ENCODE measurements around the gene FGF13. TPM values are rescaled to one million over a fixed set of nuclear protein-coding genes. Genes with fewer than 3 reads are reported as not detected.

FGF13 gene
- total RNA-seq, 1 experiment from 2014 or later = 17.1 TPM

DNA sequence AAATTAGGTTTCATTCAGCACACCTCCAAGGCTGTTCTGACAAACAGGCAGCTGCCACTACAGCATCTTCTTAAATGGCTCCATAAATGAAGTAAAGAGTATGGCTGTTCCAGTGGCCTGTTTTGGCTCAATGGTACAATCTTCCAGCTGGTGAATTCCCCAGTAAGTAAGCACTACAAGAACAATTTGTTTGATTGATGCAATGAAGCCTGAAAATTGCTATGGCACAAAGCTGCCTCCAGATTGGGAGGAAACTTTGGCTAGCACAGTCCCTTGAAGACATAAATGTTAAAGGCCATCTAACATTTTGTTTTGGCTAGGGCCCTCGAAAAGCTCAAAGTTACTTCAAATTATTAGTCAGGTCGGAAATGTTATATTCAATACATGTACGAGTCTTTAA lies 47.5 kb downstream of the FGF13 start:
- Histone ChIP-seq H3K79me1 (ENCODE audit: insufficient read depth, low read depth, low read length, poor library complexity, severe bottlenecking) (no peaks in the 10 kb centered on the region), H3K27ac (ENCODE audit: insufficient read length, low read depth, low read length) (no peak overlapping the region), H3K79me2 (ENCODE audit: insufficient read depth, low read length) (no peaks in the 10 kb centered on the region), H3K9ac (ENCODE audit: extremely low read depth, insufficient read length, low read length) (no peak overlapping the region), H4K91ac (ENCODE audit: insufficient read length, low read depth, low read length) (no peak overlapping the region), H3K23me2 (ENCODE audit: insufficient read length, low read depth, low read length, poor library complexity, severe bottlenecking) (no peaks in the 10 kb centered on the region), H3K9me3 (ENCODE audit: control insufficient read depth, low read depth, low read length) (no peaks in the 10 kb centered on the region), H3K4me2 (ENCODE audit: insufficient read depth, insufficient read length, low read length) (no peak overlapping the region), H3K27me3 (ENCODE audit: insufficient read depth, low read length) (no peaks in the 10 kb centered on the region), H4K20me1 (ENCODE audit: control insufficient read depth, insufficient read depth, insufficient read length) (no peaks in the 10 kb centered on the region), H2BK20ac (ENCODE audit: low read depth, low read length, poor library complexity, severe bottlenecking) (no peak overlapping the region), H4K5ac (ENCODE audit: insufficient read length, low read depth, low read length) (no peak overlapping the region), H3K56ac (ENCODE audit: insufficient read length, low read depth, low read length) (no peak overlapping the region), H3K4me1 (ENCODE audit: insufficient read depth, low read length) (no peaks in the 10 kb centered on the region; the same call in 1 of the 2 replicates), H3K4ac (ENCODE audit: low read depth, low read length) (no peak overlapping the region), H2AK5ac (ENCODE audit: insufficient read length, low read length) (no peak overlapping the region), H2BK12ac (ENCODE audit: insufficient read length, low read depth, low read length) (no peak overlapping the region), H3K14ac (ENCODE audit: insufficient read depth, low read length) (no peak overlapping the region), H2BK120ac (ENCODE audit: low read depth, low read length, poor library complexity, severe bottlenecking) (no peak overlapping the region), H2BK15ac (ENCODE audit: low read depth, low read length) (no peak overlapping the region), H3K23ac (ENCODE audit: insufficient read length, low read depth, low read length) (no peak overlapping the region), H2BK5ac (ENCODE audit: insufficient read length, low read length) (no peak overlapping the region), H4K8ac (replicated peaks; ENCODE audit: insufficient read length, low read depth, low read length) (no peak overlapping the region), H3T11ph (ENCODE audit: low read length) (no peak overlapping the region), H3K18ac (ENCODE audit: insufficient read length, low read depth, low read length) (no peak overlapping the region), H2AFZ (ENCODE audit: low read length) (no peak overlapping the region)
- DNase-seq = no peak
- WGBS (ENCODE audit: extremely low coverage, insufficient read length, low lambda C conversion rate) = no CpG with 5 or more reads among the region's 3 CpGs
- Mint-ChIP-seq H3K36me3 (ENCODE audit: insufficient read depth in 1 of 3, low read depth in 3 of 3) (peaks cover 0 to 5% (median 0%) of the 10 kb centered on the region in 3 experiments; a peak in 4 of 7 replicates), H3K27ac (no peak overlapping the region), H3K27me3 (ENCODE audit: low read depth) (no peaks in the 10 kb centered on the region), H3K4me3 (no peak overlapping the region), H3K4me1 (peaks cover 14 to 24% of the 10 kb centered on the region in 2 experiments), H3K9me3 (peaks cover 0 to 24% of the 10 kb centered on the region in 2 experiments; a peak in 1 of 5 replicates)
- TF ChIP-seq, protein P1, sequence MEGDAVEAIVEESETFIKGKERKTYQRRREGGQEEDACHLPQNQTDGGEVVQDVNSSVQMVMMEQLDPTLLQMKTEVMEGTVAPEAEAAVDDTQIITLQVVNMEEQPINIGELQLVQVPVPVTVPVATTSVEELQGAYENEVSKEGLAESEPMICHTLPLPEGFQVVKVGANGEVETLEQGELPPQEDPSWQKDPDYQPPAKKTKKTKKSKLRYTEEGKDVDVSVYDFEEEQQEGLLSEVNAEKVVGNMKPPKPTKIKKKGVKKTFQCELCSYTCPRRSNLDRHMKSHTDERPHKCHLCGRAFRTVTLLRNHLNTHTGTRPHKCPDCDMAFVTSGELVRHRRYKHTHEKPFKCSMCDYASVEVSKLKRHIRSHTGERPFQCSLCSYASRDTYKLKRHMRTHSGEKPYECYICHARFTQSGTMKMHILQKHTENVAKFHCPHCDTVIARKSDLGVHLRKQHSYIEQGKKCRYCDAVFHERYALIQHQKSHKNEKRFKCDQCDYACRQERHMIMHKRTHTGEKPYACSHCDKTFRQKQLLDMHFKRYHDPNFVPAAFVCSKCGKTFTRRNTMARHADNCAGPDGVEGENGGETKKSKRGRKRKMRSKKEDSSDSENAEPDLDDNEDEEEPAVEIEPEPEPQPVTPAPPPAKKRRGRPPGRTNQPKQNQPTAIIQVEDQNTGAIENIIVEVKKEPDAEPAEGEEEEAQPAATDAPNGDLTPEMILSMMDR (conservative IDR thresholded peaks at IDR 0.05) = no peak
